CD4-positive, alpha-beta T cell treated with Interferon gamma for 1 hour (primary cell): ENCODE results near the gene ESF1.

Experiments used
- DNase-seq: peaks from one replicate; pipeline ENCODE4 v3.0.0-alpha.2; 2020

The ESF1 gene

GRCh38 chr20:13736436-13737191 is 48.1 kb downstream of the ESF1 start:
- no peak for DNase-seq

- DNase-seq: no peak
These were observed 48.9 kb downstream of the ESF1 start for GRCh38 chr20:13735826-13736225.

GRCh38 chr20:13723011-13723410 is 61.7 kb downstream of the ESF1 start:
- DNase-seq: no peak

- no peak for DNase-seq
These were observed 66.5 kb downstream of the ESF1 start for GRCh38 chr20:13718171-13718570.

DNA sequence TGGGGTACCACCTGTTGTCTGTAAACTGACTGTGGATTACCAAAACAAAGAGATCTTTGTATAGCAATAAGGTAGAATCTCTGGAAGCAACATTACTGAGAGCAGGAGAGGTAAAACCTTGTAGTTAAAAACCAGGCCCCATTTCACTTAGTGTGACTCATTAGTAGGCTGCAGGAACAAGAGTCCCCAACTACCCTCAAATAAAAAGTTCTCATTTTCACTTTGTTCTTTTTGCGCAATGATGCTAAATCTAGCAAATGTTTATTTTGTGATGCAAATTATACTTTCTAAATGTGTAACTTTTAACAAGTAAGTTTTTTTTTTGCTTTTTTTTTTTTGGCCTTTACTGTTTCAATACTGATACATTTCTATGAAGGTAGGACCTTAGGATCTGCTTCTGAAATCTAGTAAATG is 67.1 kb downstream of the ESF1 start:
- DNase-seq: no peak

DNA sequence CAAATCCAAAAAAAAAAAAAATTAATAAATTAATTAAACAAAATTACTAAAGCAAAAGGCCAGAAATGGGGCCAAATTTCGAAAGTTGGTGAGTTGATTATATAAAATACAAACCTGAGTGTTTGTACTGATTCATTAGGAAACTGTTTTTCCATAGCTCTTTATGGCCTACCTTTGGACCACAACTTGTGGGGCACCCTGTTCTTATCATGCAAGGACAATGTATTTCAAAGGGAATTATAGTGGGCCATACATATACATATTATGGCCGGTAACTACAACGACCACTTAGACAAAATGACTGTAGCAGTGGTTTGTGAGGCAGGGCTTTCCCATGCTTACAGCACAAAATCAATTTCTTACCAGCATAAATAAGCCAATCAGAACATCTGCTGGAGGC is 69.5 kb downstream of the ESF1 start:
- DNase-seq: no peak

- DNase-seq: no peak
These were observed 76.5 kb downstream of the ESF1 start for GRCh38 chr20:13708234-13708633.

DNA sequence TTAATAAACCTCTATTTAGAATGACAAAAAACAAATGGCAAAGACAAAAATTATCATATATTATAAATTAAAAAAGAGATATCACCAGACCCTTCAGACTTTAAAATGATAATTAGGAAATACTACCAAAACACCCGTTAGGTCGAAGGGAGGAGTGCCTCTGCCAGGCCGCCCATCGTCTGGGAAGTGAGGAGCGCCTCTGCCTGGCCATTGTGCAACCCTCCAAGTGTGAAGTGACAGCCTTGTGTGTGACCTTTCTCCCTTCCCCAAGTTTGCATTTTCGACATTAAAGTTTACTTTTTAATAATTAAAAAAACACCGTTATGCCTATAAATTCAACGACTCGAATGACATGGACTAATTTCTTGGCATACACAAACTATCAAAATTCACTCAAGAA is 81.5 kb downstream of the ESF1 start:
- no peak for DNase-seq

DNA sequence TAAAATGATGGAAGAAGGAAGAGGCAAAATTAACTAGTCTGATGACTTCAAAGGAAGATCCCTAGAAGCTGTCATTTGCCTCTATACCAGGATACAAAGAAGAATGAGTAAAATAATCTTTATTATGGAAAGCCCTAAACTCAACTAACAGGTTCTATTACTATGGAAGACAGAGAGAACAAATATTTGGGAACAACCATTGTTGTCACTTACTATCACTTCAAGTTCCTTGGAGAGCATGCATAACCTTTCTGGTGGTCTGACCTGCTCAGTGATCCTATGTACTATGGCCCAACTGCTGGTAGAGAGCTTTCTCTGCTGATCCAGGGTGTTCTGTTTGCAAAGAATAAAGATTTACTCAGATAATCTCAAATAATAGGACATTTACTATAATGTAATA is 83.2 kb downstream of the ESF1 start:
- no peak for DNase-seq

- DNase-seq: no peak
These were observed 84.0 kb downstream of the ESF1 start for GRCh38 chr20:13700761-13701160.

GRCh38 chr20:13694420-13695150 is 90.1 kb downstream of the ESF1 start:
- no peak for DNase-seq

DNA sequence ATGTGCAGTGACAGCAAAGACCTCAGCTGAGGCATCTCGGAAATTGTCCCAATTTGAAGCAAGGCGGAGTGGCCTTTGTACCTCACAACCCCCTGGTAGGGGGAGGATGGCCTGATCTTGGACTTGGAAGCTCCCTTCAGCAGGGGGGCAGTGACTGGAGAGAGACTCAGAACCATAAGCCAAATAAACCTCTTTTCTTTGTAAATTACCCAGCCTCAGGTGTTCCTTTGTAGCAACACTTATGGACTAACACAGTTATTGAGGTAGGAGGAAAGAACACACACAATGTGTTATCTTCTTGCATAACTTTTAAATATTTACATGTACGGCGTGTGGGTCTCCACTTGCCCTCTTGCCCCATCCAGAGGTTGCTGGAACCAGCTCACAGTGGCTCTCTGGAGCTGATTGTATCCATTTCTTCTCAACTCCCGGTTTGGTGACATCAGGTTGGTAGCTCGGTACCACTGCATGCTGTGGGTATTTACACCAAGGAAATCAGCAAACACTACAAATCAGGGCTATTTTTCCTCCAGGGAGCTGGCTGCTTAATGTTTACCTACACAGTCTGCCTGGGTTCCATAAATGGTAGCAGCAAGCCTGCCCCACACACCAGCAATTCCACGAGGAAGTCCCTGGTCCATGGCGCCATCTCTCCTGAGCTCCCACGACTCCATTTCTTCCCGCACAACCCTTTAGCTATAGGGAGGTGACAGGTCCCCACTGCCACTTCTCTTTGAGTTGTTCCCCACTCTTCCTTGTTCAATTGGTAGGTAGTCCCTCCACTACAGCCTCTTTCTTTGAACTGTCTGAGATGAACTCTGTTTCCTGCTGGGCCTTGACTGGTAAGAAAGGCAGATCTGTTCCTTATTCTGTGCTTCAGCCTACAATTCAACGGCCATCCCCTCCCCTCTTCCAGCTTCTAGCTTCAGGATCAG is 91.7 kb downstream of the ESF1 start:
- no peak for DNase-seq

- no peak for DNase-seq
These were observed 93.8 kb downstream of the ESF1 start for GRCh38 chr20:13690943-13691342.

DNA sequence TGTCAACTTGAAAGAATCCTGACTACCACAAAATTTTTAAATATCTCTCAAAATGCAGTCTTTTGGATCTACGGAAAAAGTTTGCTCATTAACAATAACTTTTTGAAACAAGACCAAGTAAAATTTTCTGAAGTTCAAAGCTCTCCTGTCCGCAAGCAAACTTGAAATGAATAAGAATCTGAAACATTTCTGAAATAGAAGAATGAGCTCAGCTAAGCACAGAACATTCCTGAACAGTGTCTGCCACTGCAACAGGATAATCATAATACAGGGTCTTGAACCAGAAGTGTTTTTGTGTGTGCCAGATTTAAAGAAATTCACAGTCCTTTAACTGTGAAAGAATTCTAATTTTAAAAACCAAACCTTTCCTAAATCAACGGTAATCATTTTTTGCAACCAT is 96.9 kb downstream of the ESF1 start:
- DNase-seq: no peak

DNA sequence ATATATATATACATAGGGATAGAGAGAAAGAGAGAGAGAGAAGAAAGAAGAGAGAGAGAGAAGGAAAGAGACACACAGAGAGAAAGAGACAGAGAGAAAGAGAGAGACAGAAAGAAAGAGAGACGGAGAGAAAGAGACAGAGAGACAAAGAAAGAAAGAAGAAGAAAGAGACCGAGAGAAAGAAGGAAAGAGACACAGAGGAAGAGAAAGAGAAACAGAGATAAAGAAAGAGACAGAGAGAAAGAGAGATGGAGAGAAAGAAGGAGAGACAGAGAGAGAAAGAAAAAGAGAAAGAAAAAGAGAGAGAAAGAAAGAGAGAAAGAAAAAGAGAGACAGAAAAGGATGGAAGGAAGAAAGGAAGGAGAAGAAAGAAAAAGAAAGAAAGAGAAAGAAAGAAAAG is 99.1 kb downstream of the ESF1 start:
- DNase-seq: no peak

DNA sequence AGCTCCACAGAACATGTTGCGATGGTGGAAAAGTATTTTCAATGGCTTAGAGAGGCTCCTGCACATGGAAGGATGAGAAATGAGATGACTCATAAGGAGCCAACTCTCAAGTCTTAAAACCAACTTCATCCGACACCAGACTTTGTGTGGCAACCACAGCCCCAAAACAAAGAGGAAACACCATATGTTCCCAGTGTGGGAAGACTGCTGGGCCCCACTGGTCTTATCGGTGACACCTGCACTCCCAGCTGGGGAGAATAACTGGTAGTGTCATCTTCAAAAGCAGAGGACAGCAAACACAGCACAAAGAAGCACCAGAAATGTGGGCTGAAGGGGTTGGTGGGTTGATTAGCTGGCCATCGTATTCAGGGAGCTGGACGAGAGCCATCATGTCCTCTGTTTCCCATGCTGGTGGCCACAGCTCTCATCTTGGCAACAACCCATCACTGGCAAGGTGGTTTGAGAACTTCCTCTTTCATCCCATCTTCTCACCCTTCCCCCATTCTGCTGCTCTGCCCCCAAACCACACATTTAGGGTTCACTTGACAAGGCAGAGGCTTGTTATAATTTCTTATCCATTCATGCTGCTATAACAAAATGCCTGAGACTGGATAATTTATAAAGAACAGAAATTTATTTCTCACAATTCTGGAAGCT is 100.0 kb downstream of the ESF1 start:
- no peak for DNase-seq

DNA sequence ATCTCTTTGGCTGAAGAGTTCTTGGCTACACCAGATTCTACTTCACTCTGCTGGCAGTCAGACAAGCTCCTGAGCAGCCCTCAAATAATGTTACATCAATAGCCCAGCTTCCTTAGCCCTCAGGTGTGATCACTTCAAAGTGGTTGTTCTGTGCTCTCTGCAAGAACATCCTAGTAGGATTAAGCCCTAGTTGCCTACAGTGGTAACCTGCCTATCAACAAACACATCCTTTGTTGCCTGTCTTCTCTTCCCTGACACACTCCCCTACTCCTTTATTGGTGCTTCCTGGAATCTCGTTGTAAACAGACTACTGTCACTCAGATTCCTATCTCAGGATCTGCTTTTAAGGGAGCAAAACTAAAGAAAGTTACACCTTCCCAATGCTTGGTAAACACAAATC is 100.9 kb downstream of the ESF1 start:
- DNase-seq: no peak

- no peak for DNase-seq
These were observed 103.2 kb downstream of the ESF1 start for GRCh38 chr20:13681248-13682125.

DNA sequence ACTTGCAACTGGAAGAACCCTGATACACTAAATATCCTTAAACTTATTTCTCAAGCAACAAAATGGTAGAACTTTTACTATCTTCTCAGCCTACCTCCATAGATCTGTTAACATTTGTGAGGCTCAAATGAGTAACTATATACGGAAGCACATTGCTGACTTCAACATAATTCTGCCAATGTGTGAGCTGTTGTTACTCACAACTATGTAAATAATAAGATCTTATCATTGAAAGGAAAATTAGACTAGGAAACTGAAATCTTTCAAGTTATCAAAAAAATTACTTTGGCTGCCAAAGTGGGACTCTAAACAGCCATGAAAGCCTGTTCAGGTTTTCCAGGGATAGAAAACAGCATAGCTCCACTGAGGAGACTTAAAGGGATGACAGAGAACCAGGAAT is 105.8 kb downstream of the ESF1 start:
- no peak for DNase-seq

- no peak for DNase-seq
These were observed 107.5 kb downstream of the ESF1 start for GRCh38 chr20:13677241-13677640.

DNA sequence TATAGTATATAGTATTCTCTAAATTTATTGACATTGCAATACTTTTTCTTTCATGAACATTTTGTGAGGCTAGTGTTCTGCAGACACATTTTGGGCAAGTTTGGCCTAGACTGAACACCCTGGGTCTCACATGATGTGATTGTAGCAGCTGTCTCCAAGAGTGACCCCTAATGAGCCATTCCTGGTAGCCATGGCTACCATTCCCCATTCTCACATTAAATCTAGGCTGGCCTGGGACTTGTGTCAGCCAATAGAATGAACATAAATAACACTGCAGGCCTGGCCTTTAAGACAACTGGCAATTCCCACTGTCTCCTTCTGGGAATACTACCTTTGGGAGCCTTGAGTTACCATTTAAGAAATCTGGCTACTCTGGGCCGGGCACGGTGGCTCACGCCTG is 108.0 kb downstream of the ESF1 start:
- no peak for DNase-seq

DNA sequence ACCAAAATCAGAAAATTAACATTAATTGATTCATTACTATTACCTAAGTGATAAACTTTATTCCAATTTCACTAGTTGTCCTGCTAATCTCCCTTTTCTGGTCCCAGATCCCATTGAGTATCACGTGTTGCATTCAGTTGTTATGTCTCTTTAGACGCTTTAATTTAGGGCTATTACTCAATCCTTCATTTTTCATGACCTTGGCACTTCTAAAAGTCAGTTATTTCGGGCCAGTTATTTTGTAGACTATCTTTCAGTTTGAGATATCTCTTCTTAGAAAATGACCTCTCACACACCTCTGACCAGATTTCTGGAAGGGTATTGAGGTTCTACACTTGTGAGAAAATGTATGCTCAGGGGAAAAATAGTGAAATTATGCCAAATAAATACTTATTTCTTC is 112.0 kb downstream of the ESF1 start:
- DNase-seq: no peak
